ENCODE data around the gene INTS11. TPM values are rescaled to one million over a fixed set of nuclear protein-coding genes. Genes with fewer than 3 reads are reported as not detected.
A peak's percentile ranks its signal among the peaks of the same experiment; 100 is the strongest.

INTS11 gene
- polyA plus RNA-seq, 2 of the 4 experiments (the other 2 are of a cell fraction), result 41.9 to 62.9 TPM

DNA sequence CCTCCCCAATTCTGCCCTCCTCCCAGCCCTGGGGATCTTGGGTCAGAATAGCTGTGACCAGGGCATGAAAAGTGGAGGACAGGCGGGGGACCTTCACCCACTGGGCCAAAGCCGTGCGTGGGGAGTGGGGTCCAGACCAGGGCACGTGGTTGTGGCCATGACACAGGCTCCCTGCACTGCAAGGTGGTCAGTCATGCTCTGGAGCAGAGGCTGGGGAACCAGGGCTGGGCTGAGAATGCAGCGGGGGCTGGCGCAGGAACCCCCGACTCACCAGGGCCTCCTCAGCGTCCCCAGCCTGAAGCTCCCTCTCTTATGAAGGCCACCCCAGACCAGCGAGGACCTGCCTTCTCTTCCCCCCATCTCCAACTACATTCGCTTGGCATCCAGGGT is 22.0 kb upstream of the INTS11 start:
- Histone ChIP-seq H3K4me2 (peak overlapping the region; percentile 97), H3K9me3 (no peaks in the 10 kb centered on the region), H3K4me3 (peak overlapping the region; percentile 87; the same call in 1 of the 3 replicates), H3K4me1 (peaks cover 45% of the 10 kb centered on the region), H3K27ac (peak overlapping the region; percentile 99 to 100)
- POLR2A ChIA-PET, result no interaction called here
- 78% methylated on average over 6 of the region's 10 CpGs for WGBS (ENCODE audit: missing lambda C conversion rate)
- CTCF ChIA-PET, result interaction anchor here (1.1 to 7.2 kb wide), 6 partner anchors 11 to 41 kb away, joined by 3 to 73 read pairs (median 6); no protein-coding TSS in a partner anchor
- DNase-seq (ENCODE audit: low read depth in 1 of 2, low spot score in 1 of 2) (no peak), FAIRE-seq (no peak), ATAC-seq (no peak)
- TF ChIP-seq ESRRA (IDR thresholded peaks at IDR 0.05; ENCODE audit: borderline replicate concordance, low read length) (no peak), KDM1A (IDR thresholded peaks at IDR 0.05; ENCODE audit: low read depth) (no peak), POLR2A (IDR thresholded peaks at IDR 0.05; ENCODE audit: low read length) (no peak), CBX8 (IDR thresholded peaks at IDR 0.05) (no peak), NFE2L2 (conservative IDR thresholded peaks at IDR 0.05; ENCODE audit: low read length) (no peak), HOXA7 (CRISPR knock-in tag; IDR thresholded peaks at IDR 0.05) (no peak), KDM5A (IDR thresholded peaks at IDR 0.05) (no peak)

DNA sequence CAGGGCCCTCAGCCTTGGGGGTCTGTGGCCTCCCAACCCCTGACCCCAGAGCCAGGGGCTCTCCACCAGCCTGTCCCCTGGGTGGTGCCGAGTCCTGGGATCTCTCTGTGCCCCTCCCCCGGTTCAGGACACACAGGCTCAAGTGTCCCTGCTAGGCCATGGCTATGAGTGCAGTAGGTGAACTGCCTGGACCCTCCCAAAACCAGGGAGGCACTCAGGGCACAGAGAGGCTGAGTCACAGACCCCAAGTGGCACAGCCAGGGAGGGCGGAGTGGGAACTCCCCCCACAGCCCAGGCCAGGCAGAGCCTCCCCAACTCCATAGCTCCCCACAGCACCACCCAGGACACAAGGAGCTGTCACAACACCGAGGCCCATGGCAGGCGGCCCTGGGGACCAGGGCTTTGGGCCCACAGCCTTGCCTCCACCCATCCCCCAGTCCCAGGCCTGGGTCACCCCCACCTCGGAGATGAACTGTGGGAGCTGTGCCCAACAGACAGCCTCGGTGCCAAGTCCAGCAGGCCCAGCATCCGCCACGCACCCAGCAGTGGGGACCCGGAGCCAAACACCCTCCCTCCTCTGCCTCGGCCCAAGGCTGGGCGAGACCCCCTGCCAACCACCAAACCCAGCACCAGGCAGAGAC is 21.5 kb upstream of the INTS11 start:
- DNase-seq (ENCODE audit: low read depth in 1 of 2, low spot score in 1 of 2) (no peak), ATAC-seq (no peak), FAIRE-seq (no peak)
- WGBS (ENCODE audit: missing lambda C conversion rate), result 33% methylated on average over 2 of the region's 12 CpGs
- Histone ChIP-seq H3K9me3 (no peaks in the 10 kb centered on the region), H3K4me1 (peaks cover 45% of the 10 kb centered on the region), H3K4me3 (peak overlapping the region; percentile 87; the same call in 1 of the 3 replicates), H3K4me2 (peak overlapping the region; percentile 97), H3K27ac (peak overlapping the region; percentile 99 to 100)
- POLR2A ChIA-PET, result no interaction called here
- CTCF ChIA-PET, result interaction anchor here (1.4 to 7.2 kb wide), 7 partner anchors 11 to 39 kb away, joined by 3 to 73 read pairs (median 8); partner anchors contain the start of gene TAS1R3
- TF ChIP-seq NPAS2 (CRISPR knock-in tag; IDR thresholded peaks at IDR 0.05; ENCODE audit: borderline replicate concordance), result no peak
- TF ChIP-seq RNF2 (IDR thresholded peaks at IDR 0.05; ENCODE audit: borderline replicate concordance, low read depth), result no peak
- TF ChIP-seq, protein P1, sequence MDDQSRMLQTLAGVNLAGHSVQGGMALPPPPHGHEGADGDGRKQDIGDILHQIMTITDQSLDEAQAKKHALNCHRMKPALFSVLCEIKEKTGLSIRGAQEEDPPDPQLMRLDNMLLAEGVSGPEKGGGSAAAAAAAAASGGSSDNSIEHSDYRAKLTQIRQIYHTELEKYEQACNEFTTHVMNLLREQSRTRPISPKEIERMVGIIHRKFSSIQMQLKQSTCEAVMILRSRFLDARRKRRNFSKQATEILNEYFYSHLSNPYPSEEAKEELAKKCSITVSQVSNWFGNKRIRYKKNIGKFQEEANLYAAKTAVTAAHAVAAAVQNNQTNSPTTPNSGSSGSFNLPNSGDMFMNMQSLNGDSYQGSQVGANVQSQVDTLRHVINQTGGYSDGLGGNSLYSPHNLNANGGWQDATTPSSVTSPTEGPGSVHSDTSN (IDR thresholded peaks at IDR 0.05), result no peak
- no peak for TF ChIP-seq EHMT2 (IDR thresholded peaks at IDR 0.05; ENCODE audit: low read depth)
- TF ChIP-seq FOSB (CRISPR knock-in tag; IDR thresholded peaks at IDR 0.05), result no peak
- no peak for TF ChIP-seq MYC (IDR thresholded peaks at IDR 0.05; ENCODE audit: borderline replicate concordance, low read length)
- TF ChIP-seq CEBPB (IDR thresholded peaks at IDR 0.05), result no peak
- TF ChIP-seq, protein P2, sequence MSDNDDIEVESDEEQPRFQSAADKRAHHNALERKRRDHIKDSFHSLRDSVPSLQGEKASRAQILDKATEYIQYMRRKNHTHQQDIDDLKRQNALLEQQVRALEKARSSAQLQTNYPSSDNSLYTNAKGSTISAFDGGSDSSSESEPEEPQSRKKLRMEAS (IDR thresholded peaks at IDR 0.05), result no peak
- TF ChIP-seq TP53 (CRISPR knock-in tag; IDR thresholded peaks at IDR 0.05), result no peak

DNA sequence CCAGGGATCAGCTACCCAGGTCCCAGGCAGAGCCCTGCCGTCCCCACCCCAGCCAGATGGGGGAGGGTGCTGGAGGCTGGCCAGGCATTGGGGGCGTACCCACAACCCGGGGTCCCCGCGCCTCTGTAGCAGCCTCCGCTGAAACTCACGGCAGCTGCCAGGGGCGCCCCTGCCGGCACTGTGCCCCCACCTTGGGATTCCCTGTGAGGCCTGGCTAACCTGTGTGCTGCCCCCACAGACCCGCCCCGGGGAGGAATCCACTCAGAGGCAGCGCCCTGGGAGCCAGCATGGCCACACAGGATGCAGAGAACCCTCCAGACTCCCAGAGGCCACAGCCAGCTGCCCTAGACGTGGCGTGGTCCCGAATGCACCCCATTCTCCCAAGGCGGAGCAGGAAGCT is 20.9 kb upstream of the INTS11 start:
- 0% methylated on average over 1 of the region's 16 CpGs for WGBS (ENCODE audit: missing lambda C conversion rate)
- Histone ChIP-seq H3K4me2 (peak overlapping the region; percentile 97), H3K9me3 (no peaks in the 10 kb centered on the region), H3K4me3 (peak overlapping the region; percentile 28), H3K4me1 (peaks cover 45% of the 10 kb centered on the region), H3K27ac (peak overlapping the region; percentile 99 to 100)
- TF ChIP-seq, protein P2 (IDR thresholded peaks at IDR 0.05), result no peak
- TF ChIP-seq FOXS1 (CRISPR knock-in tag; IDR thresholded peaks at IDR 0.05), result no peak
- FAIRE-seq, result no peak
- CTCF ChIA-PET, result interaction anchor here (0.6 to 7.2 kb wide), 10 partner anchors 10 to 69 kb away, joined by 3 to 73 read pairs (median 6); partner anchors contain the start of gene TAS1R3
- DNase-seq (ENCODE audit: low read depth in 1 of 2, low spot score in 1 of 2), result no peak
- POLR2A ChIA-PET, result interaction anchor here (1.0 kb wide), 1 partner anchor 9 kb away, joined by 3 read pairs; no protein-coding TSS in a partner anchor
- peak; percentile 8 to 31; a peak in 5 of 6 replicates for ATAC-seq

DNA sequence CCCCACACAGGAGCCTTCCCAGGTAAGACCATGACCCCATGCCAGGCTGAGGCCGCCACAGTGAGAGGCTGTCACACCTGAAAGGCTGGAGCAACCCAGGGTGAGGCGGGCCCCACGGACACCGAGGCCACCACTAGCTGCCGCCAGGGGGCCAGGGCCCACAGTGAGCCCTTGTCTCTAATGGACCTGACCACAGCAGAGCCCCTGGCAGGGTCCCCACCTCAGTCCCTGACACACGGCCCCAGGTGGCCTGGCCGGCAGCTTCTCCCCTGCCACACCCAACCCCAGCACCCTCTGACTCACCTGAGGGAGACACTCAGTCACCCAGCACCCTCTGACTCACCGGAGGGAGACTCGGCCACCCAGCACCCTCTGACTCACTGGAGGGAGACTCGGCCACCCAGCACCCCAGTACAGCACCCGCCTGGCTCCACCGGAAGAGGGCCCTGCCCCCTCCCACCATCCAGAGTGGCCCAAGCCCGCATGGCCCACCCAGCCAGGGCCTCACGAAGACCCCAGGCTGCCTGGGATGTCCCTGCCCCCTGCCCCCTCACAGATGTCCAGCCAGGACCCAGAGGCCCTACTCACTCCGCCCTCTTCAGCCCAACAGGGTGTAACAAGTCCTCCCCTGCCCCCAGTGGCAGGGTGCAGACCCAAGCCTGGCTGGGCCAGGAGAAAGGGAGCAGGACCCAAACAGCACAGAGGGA is 20.3 kb upstream of the INTS11 start:
- FAIRE-seq (no peak), ATAC-seq (peak; percentile 74 to 82), DNase-seq (ENCODE audit: low read depth in 1 of 2, low spot score in 1 of 2) (peak; percentile 83 to 84)
- Histone ChIP-seq H3K9me3 (no peaks in the 10 kb centered on the region), H3K4me1 (peaks cover 45% of the 10 kb centered on the region), H3K4me3 (peak overlapping the region; percentile 28), H3K4me2 (peak overlapping the region; percentile 97), H3K27ac (peak overlapping the region; percentile 99 to 100)
- ChIA-PET POLR2A (interaction anchor here (1.0 kb wide), 1 partner anchor 8 kb away, joined by 3 read pairs; no protein-coding TSS in a partner anchor), CTCF (interaction anchor here (0.6 to 7.2 kb wide), 10 partner anchors 8 to 70 kb away, joined by 3 to 73 read pairs (median 6); partner anchors contain the start of gene TAS1R3)
- WGBS (ENCODE audit: missing lambda C conversion rate), result no CpG with 5 or more reads among the region's 15 CpGs
- peak; percentile 77 for TF ChIP-seq JUNB (IDR thresholded peaks at IDR 0.05)
- TF ChIP-seq, protein P3, sequence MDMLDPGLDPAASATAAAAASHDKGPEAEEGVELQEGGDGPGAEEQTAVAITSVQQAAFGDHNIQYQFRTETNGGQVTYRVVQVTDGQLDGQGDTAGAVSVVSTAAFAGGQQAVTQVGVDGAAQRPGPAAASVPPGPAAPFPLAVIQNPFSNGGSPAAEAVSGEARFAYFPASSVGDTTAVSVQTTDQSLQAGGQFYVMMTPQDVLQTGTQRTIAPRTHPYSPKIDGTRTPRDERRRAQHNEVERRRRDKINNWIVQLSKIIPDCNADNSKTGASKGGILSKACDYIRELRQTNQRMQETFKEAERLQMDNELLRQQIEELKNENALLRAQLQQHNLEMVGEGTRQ (IDR thresholded peaks at IDR 0.05), result no peak
- peak; percentile 37; the same call in 1 of the 2 replicates for TF ChIP-seq GATA3 (IDR thresholded peaks at IDR 0.05; ENCODE audit: borderline replicate concordance)
- peak; percentile 87 for TF ChIP-seq FOSL2 (IDR thresholded peaks at IDR 0.05)
- peak; percentile 99 for TF ChIP-seq FOSL2 (CRISPR knock-in tag; IDR thresholded peaks at IDR 0.05)
- TF ChIP-seq SMC3 (IDR thresholded peaks at IDR 0.05), result 0 out of 3 replicates have a peak, but pooled peaks have one; percentile 9
- TF ChIP-seq EHMT2 (IDR thresholded peaks at IDR 0.05; ENCODE audit: low read depth), result no peak
- no peak for TF ChIP-seq RFX5 (IDR thresholded peaks at IDR 0.05)
- TF ChIP-seq, protein P2 (IDR thresholded peaks at IDR 0.05), result peak; percentile 59; the same call in 1 of the 2 replicates
- no peak for TF ChIP-seq HEYL (CRISPR knock-in tag; IDR thresholded peaks at IDR 0.05)
- no peak for TF ChIP-seq NPAS2 (CRISPR knock-in tag; IDR thresholded peaks at IDR 0.05; ENCODE audit: borderline replicate concordance)
- peak; percentile 42 to 58; a peak in 2 of 5 replicates for TF ChIP-seq JUN (IDR thresholded peaks at IDR 0.05)
- TF ChIP-seq CBX2 (IDR thresholded peaks at IDR 0.05; ENCODE audit: borderline replicate concordance, low read depth), result no peak

Data from A549 (cell line).